Right ventricle myocardium superior (tissue), 1 donor: Measurements from ENCODE around the gene CAMTA1. TPM values are rescaled to one million over a fixed set of nuclear protein-coding genes. Genes with fewer than 3 reads are reported as not detected.
"Not testable (repeated sequence)": the region's sequence is repeated elsewhere in the genome, so short reads cannot be mapped to it uniquely, and the experiment has no call there.

Source experiments
- ATAC-seq: fragments of 200-7000 bp; cut with Tn5 transposase; one replicate; pipeline ENCODE4 v1.9.1; 2020; ENCODE audit warnings: mild to moderate bottlenecking; ENCODE audit not compliant: poor library complexity
- DNase-seq: peaks from one replicate; pipeline ENCODE4 v3.0.0-alpha.2; 2020
- intact Hi-C: fragments of 100-400 bp; cut with DNase I; formaldehyde crosslinking; loops from one replicate; pipeline ENCODE4 v1.11.2; 2022
- total RNA-seq: library from RNA; stranded (reverse); fragmentation: NEBNext Ultra II Directional; extraction: Animal tissue kit (Norgen Biotek cat#: 25700); gene quantifications from one replicate; pipeline ENCODE4 v1.2.1, GENCODE V29; 2021
- donor health status: DM: no; HTN: yes; CAD: no; lungs with severe emphysema.

The CAMTA1 gene
- total RNA-seq, 1 donor from 2014 or later = 153 TPM

DNA sequence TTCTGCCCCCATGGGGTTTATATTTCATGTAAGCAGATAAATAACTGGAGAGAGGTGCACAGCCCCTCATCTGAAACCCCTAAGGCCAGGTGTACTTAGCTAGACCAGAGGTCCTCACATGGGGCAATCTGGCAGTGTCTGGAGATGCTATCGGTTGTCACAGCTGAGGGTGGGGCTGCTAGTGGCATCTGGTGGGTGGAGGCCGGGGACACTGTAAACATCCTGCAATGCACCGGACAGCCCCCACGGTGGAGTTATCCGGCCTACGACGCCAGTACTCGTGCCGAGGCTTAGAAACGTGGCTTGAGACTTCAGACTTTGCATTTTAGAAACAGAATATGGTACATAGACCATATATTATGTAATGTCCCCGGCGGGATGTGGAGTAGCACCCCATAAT, 799.4 kb downstream of the CAMTA1 start:
- intact Hi-C loops = no loop called here
- peak; percentile 11 for DNase-seq
- ATAC-seq = no peak

DNA sequence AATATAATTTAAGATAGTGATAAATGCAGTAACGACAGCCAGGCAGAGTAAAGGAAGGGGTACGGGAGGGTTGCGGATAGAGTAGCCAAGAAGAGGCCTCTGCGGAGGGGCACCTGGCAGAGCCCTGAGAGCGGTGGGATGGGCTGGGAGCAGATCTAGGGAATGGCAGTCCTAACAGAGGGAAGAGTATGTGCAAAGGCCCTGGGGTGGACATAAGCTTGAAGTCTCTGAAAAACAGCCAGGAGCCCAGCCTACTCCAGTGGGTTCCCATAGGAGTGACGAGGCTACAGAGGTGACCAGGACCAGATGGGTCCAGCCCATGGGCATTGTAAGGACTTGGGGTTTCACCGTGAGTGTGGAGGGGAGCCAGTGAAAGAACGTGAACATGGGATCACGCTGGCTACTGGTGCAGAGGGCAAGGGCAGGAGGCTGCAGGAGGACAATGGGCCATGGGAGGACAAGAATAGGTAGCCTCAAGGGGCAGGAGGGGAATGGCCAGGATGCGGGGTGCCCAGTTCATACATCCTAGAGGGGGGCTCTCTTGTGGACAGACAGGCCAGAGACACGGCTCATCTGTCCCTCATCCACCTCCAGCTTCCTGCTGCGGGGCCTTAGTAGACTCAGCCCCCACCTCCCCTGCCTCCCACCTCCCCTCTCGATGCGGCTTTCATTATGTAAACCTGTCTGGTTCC, 800.1 kb downstream of the CAMTA1 start:
- intact Hi-C loops = no loop called here
- ATAC-seq (no peak), DNase-seq (peak; percentile 26)

DNA sequence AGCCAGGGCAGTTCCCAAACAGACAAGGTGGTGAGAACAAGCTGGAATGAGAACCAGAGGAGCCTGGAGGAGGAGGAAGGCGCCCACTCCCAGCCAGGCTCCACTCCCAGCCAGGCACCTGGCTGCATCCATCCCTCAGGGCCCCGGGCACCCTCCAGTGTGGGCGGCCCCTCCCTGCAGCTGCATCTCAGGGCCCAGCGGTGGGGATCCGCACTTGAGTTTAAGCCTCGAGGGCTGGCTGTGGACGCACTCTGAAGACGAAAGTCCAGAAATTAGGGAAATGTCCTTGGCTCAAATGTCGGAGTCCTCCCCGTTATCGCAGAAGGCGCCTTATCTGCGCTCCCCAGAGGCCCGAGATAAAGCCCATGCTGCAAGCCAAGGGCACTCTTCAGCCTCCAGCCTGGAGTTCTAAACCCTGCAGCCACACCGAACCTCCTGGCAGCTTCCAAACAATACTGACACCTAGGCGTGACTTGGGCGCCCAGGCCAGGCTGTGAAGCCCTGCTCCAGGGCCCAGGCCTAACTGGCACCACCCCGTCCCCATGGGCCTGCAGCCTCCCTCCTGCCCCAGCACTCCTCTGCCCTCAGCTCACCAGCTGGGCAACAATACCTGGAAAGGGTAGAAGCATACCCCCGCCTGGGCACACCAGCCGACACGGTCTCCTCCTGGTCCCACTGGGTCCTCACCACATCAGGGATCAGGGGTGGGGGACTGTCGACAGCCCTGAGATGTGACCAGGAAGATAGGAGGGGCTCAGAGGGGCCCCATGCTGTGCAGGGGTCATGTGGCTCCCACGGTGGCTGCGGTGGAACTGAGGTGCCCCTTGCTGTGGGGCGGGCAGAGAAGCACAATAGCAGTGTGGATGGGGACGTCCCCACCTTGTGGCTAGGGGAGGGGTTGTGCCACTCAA, 801.0 kb downstream of the CAMTA1 start:
- DNase-seq (peak; percentile 45), ATAC-seq (peak; percentile 81)
- intact Hi-C loops = no loop called here

DNA sequence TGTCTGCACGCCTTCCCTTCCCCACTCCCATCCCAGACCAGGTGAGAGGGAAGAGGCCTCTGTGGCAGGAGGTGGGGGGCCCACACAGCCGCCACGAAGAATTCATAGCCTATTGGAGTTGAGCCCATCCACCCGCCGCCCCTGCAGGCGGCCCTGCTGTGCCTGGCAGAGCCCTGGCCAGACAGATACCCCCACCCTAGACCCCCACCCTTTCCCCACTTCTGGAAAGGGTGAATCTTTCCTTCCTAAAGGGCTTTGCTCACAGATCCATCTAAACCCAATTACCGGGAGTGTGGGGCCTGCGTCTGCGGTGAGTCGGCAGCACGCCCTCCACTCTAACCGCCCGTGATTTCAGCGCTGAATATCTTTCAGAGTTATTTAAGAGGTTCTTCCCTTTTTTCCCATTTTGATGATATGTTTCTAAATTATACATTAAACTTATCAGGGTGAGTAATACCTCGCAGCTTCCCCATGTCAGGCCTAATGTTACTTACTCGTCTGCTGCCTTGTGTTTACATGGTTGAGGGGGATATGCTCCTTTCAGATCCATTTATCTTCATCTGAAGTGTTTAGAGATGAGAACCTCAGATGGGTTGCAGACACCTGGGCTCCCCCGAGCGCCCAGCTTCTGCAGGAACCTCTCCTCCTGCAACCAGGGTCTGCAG, 802.0 kb downstream of the CAMTA1 start:
- DNase-seq (no peak), ATAC-seq (no peak)
- intact Hi-C loops = no loop called here

DNA sequence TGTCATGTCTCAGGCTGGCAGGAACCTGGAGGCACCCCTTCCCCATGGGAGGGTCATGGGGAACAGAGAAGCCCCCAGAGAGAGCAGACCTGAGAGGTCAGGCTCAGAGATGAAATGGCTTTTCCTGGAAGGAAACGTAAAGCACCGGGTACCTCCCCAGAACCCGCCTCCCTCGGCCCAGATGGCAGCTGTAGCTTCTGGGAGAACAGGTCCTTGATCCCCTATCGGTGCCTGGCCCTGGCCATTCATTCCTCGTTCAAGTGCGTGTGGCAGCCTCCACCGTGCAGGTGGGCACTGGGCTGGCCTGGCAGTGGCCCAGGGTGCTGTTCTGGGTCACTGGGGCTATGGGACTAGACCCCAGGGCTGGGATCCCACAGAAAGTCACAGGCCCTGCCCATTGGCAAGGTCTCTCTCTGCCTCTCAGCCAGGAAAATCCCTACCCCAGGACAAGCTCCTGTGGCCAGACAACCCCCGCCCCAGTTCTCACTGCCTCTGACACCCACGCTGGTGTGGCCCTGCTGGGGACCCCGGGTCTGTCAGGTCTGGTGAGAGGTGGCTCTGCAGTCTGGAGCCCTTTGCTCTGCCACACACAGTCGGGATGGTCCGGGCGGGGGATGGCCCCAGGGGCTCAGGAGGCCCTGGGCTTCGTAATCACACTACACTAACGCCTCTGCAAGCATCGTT, 802.7 kb downstream of the CAMTA1 start:
- intact Hi-C loops = no loop called here
- ATAC-seq = no peak

DNA sequence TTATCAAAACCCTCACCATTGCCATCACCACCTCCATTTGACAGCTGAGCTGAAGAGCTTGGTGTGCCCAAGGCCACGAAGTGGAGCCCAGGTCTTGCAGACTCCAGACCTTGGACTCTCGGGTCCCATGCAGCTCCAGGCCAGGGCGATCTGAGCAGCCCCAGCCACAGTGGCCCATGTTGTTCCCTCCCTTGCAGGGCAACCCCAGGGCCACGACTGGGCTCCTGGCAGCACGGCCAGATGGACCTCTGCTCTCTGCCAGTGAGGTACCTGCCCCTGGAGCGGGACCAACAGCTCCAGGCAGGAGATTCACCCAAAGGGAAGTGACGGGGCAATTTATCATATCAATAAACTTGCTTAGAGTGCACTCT, 803.2 kb downstream of the CAMTA1 start:
- DNase-seq (peak; percentile 31), ATAC-seq (no peak)
- intact Hi-C loops = no loop called here

More for the DNA sequence above, 802.7 kb downstream of the CAMTA1 start:
- DNase-seq = peak; percentile 28

DNA sequence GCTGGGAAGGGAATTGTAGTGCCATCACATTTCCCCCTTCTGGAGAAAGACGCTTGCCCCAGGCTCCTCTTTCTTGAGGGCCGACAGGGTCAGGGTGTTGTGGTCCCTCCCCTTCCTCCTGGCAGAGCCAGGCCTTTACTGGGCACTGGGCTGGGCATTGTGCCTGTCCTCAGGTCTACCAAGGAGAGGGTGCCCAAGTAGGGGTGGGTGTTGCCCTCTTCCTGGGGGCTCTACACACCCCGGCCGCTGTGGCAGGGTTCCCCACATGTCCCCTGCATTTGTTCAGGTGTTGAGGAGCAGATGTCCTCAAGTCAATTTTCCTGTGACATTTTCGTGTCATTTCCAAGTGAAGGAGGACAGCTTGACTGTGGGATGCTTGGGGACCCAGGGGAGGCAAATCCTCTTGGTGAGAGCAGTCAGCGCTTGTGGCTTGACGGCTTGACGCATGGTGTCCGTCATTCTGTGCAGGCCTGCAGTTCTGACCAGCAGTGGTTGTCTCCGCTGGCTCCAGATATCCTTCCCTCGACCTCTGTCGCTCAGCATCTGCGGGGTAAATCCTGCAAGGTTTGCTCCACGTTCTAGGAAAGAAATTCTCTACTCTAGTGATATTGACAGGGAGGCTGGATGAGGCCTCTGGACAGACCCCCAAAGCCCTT, 804.0 kb downstream of the CAMTA1 start:
- intact Hi-C loops = no loop called here
- no peak for ATAC-seq
- DNase-seq = peak; percentile 23

DNA sequence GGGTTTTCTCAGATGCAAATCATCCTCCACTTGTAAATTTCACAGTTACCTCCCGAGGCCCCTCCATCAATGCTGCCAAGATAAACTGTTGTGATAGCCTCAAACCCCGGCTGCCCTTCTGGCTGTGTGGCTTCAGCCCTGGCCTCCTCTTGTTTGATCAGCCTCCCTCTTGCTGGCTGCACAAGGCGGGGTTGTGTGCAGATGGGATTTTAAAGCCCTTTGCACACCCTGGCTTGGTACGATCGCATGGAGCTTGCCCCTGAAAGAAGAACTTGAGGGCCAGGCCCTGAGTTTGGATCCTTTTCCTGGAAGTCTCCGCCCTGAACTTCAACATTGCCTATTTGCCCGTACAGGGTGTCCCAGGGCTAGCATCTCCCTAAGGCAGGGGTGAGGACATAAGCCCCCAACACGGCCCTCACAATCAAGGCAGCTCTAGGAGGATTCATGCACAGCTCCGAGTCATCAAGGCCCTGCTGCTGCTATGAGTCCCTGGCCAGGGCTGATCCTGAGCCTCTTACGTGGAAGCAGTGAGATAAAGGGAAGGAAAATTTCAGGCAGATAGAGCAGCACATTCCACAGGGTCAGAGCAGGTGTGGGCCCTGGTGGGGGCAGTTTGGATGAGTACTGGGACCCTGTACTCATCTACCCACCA, 804.6 kb downstream of the CAMTA1 start:
- ATAC-seq (no peak), DNase-seq (no peak)
- intact Hi-C loops = no loop called here

DNA sequence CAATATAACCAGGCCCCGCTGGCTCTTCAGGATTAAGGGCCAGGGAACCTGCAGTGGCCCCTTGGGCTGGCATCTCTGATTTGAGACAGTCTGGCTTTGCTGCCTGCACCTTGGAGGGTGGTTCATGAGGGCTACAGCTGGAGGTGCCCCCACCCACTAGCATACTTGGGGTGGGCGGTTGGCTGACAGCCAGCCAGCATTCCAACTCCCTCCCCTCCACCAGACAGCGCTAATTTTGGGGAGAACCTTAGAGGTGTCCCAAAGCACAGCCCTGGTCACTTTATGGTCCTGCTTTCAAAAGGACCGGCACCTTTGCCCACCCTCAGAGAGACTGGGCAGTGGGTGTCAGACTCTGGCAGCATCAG, 805.2 kb downstream of the CAMTA1 start:
- ATAC-seq (no peak), DNase-seq (peak; percentile 4)
- intact Hi-C loops = no loop called here

DNA sequence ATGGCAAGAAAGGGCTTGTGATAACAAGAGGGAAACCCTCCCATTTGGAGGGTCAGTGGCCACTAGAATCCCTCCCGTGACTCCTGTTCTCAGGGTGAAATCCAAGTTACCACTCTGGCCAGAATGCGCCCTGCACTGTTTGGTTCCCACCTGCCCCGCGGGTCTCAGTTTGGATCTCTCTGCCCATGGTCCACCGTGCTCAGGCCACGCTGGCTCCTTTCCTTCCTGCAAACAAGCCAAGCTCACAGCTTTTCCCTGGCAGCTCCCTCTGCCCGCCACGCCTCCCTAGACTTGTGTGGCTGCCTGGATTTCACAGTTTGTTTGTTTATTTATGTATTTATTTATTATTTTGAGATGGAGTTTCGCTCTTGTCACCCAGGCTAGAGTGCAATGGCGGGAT, 806.3 kb downstream of the CAMTA1 start:
- intact Hi-C loops = no loop called here

DNA sequence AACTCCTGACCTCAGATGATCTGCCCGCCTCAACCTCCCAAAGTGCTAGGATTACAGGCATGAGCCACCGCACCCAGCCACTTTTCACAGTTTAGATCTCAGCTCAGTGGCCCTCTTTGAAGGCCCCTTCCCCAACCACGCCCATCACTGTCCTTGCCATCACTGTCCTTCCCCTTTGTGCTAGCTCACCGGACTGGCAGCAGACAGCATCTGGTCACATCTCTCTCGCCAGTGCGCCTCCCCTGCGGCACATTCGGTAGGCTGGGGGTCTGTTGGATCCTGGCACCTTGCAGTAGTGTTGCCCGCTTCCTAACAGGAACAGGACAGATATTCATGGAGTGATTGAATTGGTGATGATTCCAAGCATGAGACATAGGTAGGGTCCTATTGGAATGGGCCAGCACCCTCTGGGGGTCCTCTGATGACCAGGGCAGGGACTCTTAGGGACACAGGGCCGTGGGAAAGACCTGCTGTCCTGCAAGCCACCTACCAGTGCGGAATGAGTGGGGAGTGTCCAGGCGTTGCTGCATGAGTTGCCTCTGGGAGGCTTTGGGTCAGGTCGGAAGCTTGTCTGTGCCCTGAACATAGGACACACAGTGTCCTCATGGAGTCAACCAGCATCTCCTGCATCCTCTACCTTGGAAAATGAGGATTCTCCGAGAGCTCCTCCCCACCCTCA, 807.0 kb downstream of the CAMTA1 start:
- intact Hi-C loops = no loop called here
- DNase-seq (no peak), ATAC-seq (no peak)

More for the DNA sequence above, 806.3 kb downstream of the CAMTA1 start:
- ATAC-seq (no peak), DNase-seq (peak; percentile 34)

DNA sequence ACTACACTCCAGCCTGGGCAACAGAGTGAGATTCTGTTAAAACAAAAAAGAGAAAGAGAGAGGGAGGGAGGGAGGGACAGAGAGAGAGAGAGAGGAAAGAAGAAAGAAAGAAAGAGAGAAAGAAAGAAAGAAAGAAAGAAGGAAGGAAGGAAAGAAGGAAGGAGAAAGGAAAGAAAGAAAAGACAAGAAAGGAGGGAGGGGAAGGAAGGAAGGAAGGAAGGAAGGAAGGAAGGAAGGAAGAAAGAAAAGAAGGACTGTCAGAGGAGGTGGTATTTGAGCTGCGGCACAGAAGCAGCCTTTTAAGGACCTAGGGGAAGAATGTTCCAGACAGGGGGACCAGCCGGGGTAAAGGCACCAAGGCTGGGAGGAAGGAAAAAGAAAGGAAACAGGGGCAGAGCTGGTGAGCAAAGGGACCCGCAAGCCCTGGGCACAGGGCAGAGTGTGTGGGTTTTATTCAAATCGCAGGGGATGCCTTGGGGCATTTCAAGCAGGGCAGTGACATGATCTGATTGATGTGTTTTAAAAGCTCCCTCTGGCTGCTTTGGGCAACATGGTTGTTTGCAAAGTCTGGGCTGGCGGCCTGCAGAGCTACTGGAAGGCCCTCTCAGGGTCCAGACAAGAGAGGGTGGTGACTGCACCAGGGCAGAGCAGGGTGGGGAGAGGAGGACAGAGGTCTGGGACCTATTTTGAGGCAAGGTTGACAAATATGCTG, 808.9 kb downstream of the CAMTA1 start:
- ATAC-seq = no peak
- intact Hi-C loops = no loop called here
- peak; percentile 13 for DNase-seq

DNA sequence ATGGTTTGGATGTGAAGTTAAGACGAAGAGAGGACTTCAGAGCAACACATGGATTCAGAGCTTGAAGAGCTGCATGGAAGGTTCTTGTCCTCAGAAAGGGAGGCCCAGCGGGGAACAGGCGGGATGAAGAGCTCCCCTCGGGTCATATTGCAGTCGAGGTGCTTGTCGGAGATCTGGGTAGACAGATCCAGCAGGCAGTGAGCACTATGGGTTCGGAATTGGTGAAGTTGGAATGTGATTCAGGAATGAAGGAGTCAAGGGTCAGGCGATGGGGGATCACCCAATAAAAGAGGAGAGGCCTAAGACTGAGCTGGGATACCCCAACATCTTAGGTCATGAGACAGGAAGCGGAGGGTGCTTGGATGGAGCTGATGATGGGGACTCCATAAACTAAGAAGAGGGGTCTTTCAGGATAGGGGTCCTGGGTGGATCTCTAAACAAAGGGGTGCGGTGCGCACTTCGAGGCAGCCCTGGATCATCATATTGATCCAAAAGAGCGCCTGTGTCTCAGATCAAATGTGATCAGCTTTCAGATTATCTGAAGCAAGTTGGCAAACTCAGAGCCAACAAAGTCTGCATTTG, 809.6 kb downstream of the CAMTA1 start:
- intact Hi-C loops = no loop called here
- DNase-seq (no peak), ATAC-seq (no peak)

DNA sequence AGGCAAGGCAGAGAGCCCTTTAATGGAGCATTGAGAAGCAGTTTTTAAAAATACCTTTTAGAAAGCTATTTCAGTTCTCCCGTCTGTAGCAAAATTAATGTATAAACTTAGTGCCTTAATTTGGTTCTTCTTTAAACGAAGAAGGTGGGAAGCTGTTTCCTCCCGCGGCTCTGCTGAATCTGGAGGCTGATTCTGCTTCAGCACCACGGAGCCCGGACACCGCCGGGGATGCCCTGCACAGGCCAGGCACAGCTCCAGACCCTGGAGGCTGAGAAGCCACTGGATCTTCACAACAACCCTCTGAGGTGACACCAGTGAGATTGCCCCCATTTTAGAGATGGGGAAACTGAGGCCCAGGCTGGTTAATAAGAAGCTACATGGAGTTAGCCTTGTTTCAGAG, 810.1 kb downstream of the CAMTA1 start:
- ATAC-seq = no peak
- no peak for DNase-seq

DNA sequence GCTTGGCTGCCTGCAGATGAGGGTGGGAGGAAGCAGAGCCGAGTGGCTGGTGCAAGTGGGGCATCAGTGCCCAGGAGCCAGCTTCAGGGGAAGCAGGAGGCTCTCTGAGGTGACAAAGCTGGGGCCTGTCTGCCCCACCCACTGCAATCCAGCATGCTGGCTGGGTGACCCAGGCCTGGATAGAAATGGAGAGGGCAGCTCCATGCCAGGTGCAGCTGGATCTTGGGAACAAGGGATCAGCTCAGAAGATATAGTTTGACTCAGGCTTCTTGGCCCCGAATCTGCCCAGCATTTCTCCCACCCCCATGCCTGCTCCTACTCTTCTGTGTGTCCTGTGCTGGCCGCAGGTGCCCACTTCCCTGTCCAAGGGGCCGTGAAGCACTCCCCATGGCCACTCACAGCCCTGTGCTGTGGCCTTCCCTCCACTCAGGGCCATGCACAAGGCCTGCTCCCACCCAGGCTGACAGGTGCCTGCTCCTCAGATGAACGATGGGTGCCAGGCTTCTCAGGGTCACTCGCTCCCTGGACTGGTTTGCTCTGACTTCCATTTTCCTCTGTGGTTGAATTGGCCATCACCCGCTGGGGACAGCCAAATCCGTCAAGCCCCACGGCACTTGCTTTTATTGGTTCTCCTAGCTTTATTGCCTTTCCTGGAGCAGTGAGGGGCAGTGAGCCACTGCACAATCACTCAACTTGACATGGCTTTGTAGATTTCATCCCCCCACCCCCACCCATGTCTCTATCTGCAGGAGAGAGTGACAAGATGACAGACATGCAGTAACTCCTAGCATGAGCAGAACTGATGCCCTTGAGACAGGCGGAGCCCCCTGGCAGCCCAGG, 811.1 kb downstream of the CAMTA1 start:
- DNase-seq (no peak), ATAC-seq (no peak)
- intact Hi-C loops = no loop called here

More for the DNA sequence above, 810.1 kb downstream of the CAMTA1 start:
- intact Hi-C loops = no loop called here

DNA sequence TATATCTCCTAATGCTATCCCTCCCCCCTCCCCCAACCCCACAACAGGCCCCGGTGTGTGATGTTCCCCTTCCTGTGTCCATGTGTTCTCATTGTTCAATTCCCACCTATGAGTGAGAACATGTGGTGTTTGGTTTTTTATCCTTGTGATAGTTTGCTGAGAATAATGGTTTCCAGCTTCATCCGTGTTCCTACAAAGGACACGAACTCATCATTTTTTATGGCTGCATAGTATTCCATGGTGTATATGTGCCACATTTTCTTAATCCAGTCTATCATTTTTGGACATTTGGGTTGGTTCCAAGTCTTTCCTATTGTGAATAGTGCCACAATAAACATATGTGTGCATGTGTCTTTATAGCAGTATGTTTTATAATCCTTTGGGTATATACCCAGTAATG, 812.8 kb downstream of the CAMTA1 start:
- DNase-seq, ATAC-seq, intact Hi-C loops: not testable (repeated sequence)
